Choroid plexus epithelial cell (primary cell): ENCODE data around the gene UNC93A.
"Not testable (repeated sequence)": the region's sequence is repeated elsewhere in the genome, so short reads cannot be mapped to it uniquely, and the experiment has no call there.

Experiments
- DNase-seq: peaks from one replicate; pipeline ENCODE4 v3.0.0-alpha.2; 2010; ENCODE audit warnings: low read depth
- H3K4me3 ChIP-seq: 2 replicates; pipeline ENCODE4 v1.5.1; 2011; ENCODE audit warnings: low read depth, mild to moderate bottlenecking, control low read depth, low read length, moderate library complexity
- CTCF ChIP-seq: conservative IDR thresholded peaks from 2 replicates; pipeline ENCODE4 v1.5.1; 2011; ENCODE audit warnings: low read depth, mild to moderate bottlenecking, control low read depth, inconsistent platforms, low read length, moderate library complexity

The UNC93A gene

DNA sequence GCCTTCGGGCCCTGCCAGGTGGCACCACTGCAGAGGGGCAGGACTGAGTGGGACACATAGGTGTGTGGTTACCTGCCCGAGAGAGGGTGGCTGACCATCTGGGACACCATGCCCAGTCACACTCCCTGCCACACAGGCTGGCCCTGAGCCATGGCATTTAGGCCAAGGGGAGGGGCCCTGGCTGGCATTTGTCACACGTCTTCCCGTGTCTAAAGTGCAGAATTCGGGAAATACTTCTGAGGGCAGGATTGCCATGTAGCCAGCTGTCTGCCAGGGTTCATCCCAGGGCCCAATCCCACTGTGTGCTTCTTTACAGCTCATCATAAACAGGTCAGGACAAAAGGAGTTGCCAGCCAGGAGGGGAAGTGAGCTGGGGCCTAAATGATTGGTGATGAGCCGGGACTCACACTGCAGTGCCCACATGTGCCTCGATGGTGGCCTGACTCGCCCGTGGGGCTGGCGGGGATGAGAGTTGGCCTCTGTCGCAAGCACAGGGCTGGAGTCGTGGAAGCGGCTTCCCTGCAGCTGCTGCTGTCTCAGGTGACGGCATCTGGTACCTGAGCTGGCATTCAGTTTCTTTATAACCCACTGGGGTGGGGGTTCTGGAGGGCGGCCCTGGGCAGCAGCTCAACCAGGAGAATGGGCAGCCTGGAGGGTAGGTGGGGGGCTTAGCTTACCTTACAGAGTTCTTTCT lies 5.9 kb upstream of the UNC93A start:
- TF ChIP-seq CTCF: no peak
- no peak overlapping the region for H3K4me3 ChIP-seq
- DNase-seq: no peak

- H3K4me3 ChIP-seq: no peak overlapping the region
- no peak for DNase-seq
- TF ChIP-seq CTCF: no peak
Observed at GRCh38 chr6:167287513-167288048, 3.5 kb upstream of the UNC93A start.

DNA sequence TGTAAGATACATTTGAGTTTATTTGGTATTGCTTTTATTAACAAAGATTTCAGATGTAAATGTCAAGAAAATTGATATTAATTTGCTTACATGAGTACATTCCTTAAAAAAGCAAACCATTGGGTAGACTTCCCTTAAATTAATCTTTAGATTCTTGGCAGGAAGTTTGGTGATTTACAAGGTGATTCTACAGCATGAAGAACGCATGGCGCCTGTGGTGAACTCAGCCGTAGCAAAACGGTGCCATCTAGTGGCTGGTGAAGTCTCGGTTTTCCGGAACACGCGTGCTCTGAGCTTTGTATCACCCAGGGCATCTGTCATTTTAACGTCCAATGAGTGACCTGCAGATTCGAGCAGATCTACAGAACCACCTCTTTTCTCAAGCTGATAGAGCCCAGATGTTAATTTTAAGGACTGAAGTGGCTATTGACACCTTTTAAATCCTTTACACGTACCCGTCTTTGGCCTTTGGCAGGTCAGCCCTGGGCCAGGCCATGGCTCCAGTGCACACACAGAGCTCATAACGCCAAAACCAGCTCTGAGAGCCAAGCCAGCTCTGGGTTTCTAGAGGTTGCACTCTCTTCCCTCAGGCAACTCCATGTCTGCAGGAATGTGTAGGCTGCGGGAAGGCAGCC lies 2.4 kb upstream of the UNC93A start:
- peak; percentile 56 for DNase-seq
- H3K4me3 ChIP-seq: not testable (repeated sequence)
- peak; percentile 57 for TF ChIP-seq CTCF

DNA sequence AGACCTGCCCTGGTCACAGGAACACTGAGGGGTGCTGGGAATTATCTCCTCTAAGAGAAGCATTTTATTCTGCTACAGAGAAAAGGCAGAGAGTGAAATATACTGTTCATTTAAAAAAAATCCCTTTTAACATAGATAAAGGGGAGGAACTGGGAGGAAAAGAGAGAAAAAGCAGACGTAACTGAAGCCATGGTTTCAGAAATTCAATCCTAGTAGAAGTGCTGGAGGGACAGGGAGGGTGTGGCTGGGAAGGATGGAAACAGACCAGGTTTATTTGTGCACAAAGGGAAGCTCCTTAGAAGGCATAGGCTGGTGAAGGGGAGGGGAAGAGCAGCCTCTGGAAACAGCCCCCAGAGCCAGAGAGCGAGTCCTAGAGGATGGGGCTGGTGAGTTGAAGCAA lies 1.8 kb upstream of the UNC93A start:
- not testable (repeated sequence) for DNase-seq, H3K4me3 ChIP-seq

DNA sequence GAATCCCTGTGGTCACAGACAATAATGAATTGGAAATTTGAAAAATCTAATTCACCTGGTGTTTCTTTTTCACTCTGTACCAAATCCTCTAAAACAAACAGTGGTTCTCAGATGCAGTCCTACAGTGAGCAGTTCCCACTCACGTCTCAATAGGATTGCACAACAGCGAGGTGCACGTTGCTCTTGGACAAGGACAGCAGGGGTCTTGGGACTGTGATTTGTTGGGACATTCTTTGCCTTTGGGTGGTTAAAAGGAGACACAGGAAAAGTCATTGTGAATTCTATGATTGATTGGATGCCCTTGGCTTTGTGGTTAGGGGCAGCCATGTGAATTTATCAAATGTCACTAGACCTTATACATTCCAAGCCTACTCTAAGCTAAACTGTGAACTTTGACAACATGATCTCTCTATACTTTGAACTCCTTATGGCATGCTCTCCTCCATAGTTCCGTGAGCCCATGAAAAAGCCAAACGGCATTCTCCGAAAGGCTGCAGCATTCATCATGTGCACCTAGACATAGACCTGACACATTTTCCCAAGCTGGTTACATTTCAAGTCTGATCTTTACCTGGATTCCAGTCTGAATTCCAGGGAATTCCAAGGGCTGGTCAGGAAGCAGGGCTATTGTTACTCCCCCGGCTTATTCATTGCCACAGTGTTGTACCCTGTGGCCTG lies 647 bp downstream of the UNC93A start:
- no peak for TF ChIP-seq CTCF
- no peak for DNase-seq
- no peak overlapping the region for H3K4me3 ChIP-seq

GRCh38 chr6:167292301-167293087 lies 1.4 kb downstream of the UNC93A start:
- no peak for DNase-seq
- H3K4me3 ChIP-seq: no peak overlapping the region
- no peak for TF ChIP-seq CTCF

- H3K4me3 ChIP-seq: no peak overlapping the region
- TF ChIP-seq CTCF: no peak
- DNase-seq: no peak
Observed at GRCh38 chr6:167293088-167293589, 2.0 kb downstream of the UNC93A start.
